Choroid plexus epithelial cell (primary cell): ENCODE data around the gene VTI1A.

ENCODE experiments used
- DNase-seq: peaks from one replicate; pipeline ENCODE4 v3.0.0-alpha.2; 2010; ENCODE audit warnings: low read depth
- H3K4me3 ChIP-seq: 2 replicates; pipeline ENCODE4 v1.5.1; 2011; ENCODE audit warnings: low read depth, mild to moderate bottlenecking, control low read depth, low read length, moderate library complexity
- TF ChIP-seq, protein P1 (sequence below): conservative IDR thresholded peaks from 2 replicates; pipeline ENCODE4 v1.5.1; 2011; ENCODE audit warnings: low read depth, mild to moderate bottlenecking, control low read depth, inconsistent platforms, low read length, moderate library complexity

Gene VTI1A

DNA sequence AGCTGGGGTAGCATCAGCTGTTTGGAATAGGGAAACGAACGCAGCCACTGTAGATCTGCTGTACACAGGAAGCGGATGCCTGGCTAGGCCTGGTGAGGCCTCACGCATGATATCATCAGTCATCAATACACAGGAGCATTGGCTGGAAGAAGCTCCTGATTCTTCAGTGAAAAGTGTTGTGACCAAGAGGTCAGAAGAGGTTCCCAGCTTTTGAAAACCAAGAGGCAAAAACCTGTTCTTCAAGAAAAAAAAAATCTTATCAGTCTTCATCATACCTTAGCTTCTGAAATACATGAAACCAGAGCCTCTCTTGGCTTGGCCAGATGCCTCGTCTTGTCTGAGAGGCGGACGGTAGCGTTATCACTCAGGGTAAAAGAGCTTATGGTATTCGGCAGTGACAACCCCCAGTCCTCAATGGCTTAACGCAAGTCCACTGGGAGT, 363.7 kb downstream of the VTI1A start:
- TF ChIP-seq, protein P1, sequence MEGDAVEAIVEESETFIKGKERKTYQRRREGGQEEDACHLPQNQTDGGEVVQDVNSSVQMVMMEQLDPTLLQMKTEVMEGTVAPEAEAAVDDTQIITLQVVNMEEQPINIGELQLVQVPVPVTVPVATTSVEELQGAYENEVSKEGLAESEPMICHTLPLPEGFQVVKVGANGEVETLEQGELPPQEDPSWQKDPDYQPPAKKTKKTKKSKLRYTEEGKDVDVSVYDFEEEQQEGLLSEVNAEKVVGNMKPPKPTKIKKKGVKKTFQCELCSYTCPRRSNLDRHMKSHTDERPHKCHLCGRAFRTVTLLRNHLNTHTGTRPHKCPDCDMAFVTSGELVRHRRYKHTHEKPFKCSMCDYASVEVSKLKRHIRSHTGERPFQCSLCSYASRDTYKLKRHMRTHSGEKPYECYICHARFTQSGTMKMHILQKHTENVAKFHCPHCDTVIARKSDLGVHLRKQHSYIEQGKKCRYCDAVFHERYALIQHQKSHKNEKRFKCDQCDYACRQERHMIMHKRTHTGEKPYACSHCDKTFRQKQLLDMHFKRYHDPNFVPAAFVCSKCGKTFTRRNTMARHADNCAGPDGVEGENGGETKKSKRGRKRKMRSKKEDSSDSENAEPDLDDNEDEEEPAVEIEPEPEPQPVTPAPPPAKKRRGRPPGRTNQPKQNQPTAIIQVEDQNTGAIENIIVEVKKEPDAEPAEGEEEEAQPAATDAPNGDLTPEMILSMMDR, result no peak
- DNase-seq, result peak; percentile 27
- H3K4me3 ChIP-seq, result no peak overlapping the region

DNA sequence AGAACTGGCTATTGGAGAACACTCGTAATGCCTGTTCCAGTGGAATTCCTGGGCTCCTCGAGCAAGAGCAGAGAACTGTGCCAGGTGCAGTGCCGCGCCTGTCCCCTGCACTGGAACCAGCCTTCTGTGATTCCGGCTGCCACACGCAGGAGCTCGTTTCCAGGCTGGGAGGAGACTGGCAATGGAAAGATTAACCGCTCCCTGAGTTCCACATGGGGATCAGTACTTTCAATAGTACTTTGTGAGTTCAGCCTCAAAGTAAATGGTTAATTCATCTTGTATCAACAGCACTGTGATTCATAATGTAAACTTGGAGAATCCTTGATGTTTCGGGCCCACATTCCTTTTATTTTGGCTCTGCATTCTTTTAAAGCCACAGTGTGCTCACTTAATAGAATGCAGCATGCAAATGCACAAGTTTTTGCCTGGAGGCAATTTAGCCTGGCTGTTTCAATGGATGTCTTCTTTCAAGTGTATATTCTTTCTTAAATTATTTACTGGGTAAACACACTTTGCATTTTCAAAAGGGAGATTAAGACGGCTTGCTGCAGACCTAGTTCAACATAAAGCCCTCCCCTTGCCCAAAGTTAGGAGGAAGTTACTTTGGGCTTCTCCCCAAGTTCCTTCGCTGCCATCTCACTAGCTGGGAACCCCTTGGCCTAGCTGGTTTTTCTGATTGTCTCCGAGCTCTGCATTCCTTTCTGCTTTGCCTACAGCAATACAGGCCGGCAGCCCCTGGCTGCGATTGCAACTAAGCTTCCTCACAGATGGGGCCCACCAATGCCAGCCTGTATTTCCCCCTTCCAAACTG, 364.9 kb downstream of the VTI1A start:
- DNase-seq, result peak; percentile 94
- TF ChIP-seq, protein P1, result no peak
- H3K4me3 ChIP-seq, result peak overlapping the region; percentile 42

DNA sequence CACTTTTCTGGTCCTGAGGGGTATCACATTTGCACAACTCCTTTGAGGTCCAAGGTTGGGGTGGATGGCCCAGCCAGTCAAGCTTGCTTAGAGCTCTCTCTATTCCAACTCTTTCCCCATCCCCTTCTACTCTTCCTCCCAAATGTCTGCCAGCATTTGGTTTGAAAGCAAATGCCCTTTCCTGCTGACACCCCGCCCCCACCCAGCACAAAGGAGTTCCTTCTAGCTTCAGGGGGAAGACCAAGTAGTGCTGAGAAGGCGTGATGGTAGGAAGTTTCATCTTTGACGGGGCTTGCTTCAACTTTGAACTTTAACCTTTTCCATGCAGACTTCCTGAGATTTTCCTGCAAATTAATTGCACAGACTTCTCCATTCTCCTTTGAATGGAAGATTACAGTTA, 365.6 kb downstream of the VTI1A start:
- no peak for DNase-seq
- TF ChIP-seq, protein P1, result no peak
- H3K4me3 ChIP-seq, result no peak overlapping the region

DNA sequence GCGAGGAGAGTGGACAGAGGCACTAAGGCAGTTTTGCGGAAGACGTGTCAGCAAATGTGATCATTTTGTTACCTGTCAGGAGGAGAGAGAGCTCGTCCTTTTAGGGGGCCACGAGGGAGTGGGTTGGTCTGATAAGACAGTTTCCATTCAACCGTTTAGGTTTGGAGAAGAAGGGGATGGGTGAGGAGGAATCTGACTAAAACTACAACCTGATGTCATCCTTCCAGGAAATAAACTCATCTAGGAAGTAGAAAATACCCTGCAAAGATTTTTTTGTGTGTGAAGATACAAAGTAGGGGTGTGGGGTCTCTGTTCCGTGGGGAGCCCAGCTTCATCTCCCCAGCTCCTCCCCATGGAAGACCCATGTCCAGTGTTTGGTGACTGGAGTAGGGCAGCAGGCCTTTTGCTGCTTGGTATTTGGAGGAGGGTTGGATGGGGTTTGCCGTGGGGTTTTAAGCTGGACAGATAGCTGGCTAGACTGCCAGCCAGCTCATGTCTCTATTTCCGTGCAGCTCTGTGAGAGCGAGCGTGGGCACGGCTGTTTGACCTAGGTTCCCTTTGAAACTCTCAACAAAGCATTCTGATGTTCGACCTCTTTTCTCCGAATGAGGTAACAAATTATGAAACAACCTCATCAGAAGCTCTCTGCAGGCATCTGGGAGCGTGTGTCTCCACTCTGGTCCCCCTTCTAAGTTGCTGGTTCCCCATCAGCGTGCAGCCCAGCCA, 367.0 kb downstream of the VTI1A start:
- DNase-seq, result no peak

DNA sequence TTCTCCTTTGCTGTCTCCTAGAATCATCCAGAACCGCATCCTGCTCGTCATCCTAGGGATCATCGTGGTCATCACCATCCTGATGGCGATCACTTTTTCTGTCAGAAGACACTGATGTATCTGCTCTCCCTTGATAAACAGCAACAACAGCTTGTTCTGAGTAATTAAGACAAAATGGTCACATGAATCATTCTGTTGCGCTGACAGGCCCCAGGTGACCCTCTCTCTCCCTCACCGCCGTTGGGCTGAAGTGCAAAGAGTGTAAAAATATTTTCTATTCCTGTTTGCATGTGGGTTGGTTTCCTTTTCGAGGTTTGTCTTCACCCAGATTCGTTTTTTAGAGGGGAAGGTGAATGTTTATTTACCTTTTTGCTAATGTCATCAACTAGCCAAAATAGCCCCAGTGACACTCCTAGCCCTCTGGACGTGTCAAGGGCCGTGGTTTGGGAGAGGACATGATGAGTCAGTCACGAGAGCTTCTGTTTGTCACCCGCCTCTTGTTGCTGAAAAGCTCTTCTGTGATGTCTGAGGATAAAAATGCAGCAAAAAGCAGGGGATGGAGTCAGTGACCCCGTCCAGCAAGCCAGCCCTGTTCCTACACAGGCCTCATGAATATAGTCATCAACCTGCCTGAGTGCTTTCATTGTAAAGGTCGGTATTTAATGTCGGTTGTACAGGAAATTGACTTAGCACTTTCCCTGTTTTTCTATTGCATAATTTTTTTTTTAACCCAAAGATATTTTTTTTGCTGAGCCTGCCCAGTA, 368.4 kb downstream of the VTI1A start:
- DNase-seq, result peak; percentile 79
- TF ChIP-seq, protein P1, result no peak
- H3K4me3 ChIP-seq, result no peak overlapping the region

More for the DNA sequence above, 367.0 kb downstream of the VTI1A start:
- TF ChIP-seq, protein P1, result no peak
- no peak overlapping the region for H3K4me3 ChIP-seq

DNA sequence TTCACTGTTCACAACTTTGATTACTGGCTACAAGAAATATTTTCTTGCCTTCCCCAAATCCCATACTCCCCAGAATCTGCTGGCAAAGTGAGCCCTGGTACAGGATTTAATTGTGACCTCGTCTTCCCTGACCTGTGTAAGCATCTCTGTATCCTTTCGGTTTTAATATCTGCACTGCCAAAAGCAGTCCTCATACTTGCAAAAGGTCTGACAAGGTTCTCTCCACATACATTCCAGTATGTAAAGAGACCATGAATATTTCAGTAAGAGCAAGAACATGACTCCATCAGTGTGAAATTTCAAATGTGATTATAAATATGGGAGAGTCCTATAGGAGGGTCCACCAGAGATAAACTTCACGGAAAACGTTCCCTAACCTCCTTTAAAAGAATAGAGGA, 369.0 kb downstream of the VTI1A start:
- DNase-seq, result peak; percentile 60
- TF ChIP-seq, protein P1, result no peak
- H3K4me3 ChIP-seq, result no peak overlapping the region
